Ishikawa (cell line): Measurements from ENCODE around the gene ZBTB16.

Source experiments
- CEBPB ChIP-seq: IDR thresholded peaks from 2 replicates; pipeline ENCODE4 v1.6.1; 2012
- CREB1 ChIP-seq: IDR thresholded peaks from 2 replicates; pipeline ENCODE4 v1.6.1; 2012; ENCODE audit warnings: low read depth
- EGR1 ChIP-seq: IDR thresholded peaks from 2 replicates; pipeline ENCODE4 v1.6.1; 2012
- EP300 ChIP-seq: IDR thresholded peaks from 2 replicates; pipeline ENCODE4 v1.6.1; 2012; ENCODE audit warnings: borderline replicate concordance
- FOXM1 ChIP-seq: IDR thresholded peaks from 2 replicates; pipeline ENCODE4 v1.6.1; 2012; ENCODE audit warnings: low read depth, borderline replicate concordance
- MAX ChIP-seq: IDR thresholded peaks from 2 replicates; pipeline ENCODE4 v1.6.1; 2012
- NFIC ChIP-seq: IDR thresholded peaks from 2 replicates; pipeline ENCODE4 v1.6.1; 2012
- RAD21 ChIP-seq: IDR thresholded peaks from 2 replicates; pipeline ENCODE4 v1.6.1; 2012; ENCODE audit warnings: low read depth
- REST ChIP-seq: IDR thresholded peaks from 2 replicates; pipeline ENCODE4 v1.6.1; 2012; ENCODE audit warnings: low read depth, mild to moderate bottlenecking
- TAF1 ChIP-seq: IDR thresholded peaks from 2 replicates; pipeline ENCODE4 v1.6.1; 2012; ENCODE audit warnings: low read depth, mild to moderate bottlenecking
- TCF12 ChIP-seq: IDR thresholded peaks from 2 replicates; pipeline ENCODE4 v1.6.1; 2012; ENCODE audit warnings: low read depth
- TEAD4 ChIP-seq: IDR thresholded peaks from 2 replicates; pipeline ENCODE4 v1.6.1; 2012
- USF1 ChIP-seq: IDR thresholded peaks from 2 replicates; pipeline ENCODE4 v1.6.1; 2012
- YY1 ChIP-seq: IDR thresholded peaks from 2 replicates; pipeline ENCODE4 v1.6.1; 2012; ENCODE audit warnings: low read depth
- ZBTB7A ChIP-seq: IDR thresholded peaks from 2 replicates; pipeline ENCODE4 v1.6.1; 2012; ENCODE audit warnings: low read depth

The ZBTB16 gene

GRCh38 chr11:114064216-114064615 lies 4.7 kb downstream of the ZBTB16 start:
- TF ChIP-seq TAF1 (no peak), RAD21 (no peak), NFIC (no peak), USF1 (no peak), CEBPB (no peak), FOXM1 (no peak), TCF12 (no peak), EP300 (no peak)

- TF ChIP-seq NFIC (no peak), FOXM1 (no peak), ZBTB7A (no peak), CREB1 (no peak), EGR1 (no peak), MAX (no peak), CEBPB (no peak), RAD21 (no peak), REST (no peak), TCF12 (no peak), YY1 (no peak), EP300 (no peak), USF1 (no peak), TAF1 (no peak), TEAD4 (no peak)
These were observed 5.6 kb downstream of the ZBTB16 start for GRCh38 chr11:114065094-114065493.

- TF ChIP-seq MAX = no peak
- no peak for TF ChIP-seq FOXM1
- TF ChIP-seq YY1 = no peak
- TF ChIP-seq CEBPB = no peak
- TF ChIP-seq RAD21 = no peak
- no peak for TF ChIP-seq CREB1
- TF ChIP-seq USF1 = no peak
- no peak for TF ChIP-seq TEAD4
These were observed 6.6 kb downstream of the ZBTB16 start for GRCh38 chr11:114066046-114066648.

GRCh38 chr11:114068327-114068726 lies 8.8 kb downstream of the ZBTB16 start:
- TF ChIP-seq CREB1 (no peak), USF1 (no peak), REST (no peak), EP300 (no peak), TAF1 (no peak), MAX (no peak), TCF12 (no peak), EGR1 (no peak), ZBTB7A (no peak), RAD21 (no peak), TEAD4 (no peak), CEBPB (no peak), NFIC (no peak), FOXM1 (no peak), YY1 (no peak)

- TF ChIP-seq NFIC (no peak), CREB1 (no peak), CEBPB (no peak), REST (no peak), MAX (no peak)
These were observed 11.1 kb downstream of the ZBTB16 start for GRCh38 chr11:114070464-114071139.
